ENCODE measurements around the gene CASKIN1. TPM values are rescaled to one million over a fixed set of nuclear protein-coding genes. Genes with fewer than 3 reads are reported as not detected.
"Not testable (repeated sequence)": the region's sequence is repeated elsewhere in the genome, so short reads cannot be mapped to it uniquely, and the experiment has no call there.

Gene CASKIN1, protein sequence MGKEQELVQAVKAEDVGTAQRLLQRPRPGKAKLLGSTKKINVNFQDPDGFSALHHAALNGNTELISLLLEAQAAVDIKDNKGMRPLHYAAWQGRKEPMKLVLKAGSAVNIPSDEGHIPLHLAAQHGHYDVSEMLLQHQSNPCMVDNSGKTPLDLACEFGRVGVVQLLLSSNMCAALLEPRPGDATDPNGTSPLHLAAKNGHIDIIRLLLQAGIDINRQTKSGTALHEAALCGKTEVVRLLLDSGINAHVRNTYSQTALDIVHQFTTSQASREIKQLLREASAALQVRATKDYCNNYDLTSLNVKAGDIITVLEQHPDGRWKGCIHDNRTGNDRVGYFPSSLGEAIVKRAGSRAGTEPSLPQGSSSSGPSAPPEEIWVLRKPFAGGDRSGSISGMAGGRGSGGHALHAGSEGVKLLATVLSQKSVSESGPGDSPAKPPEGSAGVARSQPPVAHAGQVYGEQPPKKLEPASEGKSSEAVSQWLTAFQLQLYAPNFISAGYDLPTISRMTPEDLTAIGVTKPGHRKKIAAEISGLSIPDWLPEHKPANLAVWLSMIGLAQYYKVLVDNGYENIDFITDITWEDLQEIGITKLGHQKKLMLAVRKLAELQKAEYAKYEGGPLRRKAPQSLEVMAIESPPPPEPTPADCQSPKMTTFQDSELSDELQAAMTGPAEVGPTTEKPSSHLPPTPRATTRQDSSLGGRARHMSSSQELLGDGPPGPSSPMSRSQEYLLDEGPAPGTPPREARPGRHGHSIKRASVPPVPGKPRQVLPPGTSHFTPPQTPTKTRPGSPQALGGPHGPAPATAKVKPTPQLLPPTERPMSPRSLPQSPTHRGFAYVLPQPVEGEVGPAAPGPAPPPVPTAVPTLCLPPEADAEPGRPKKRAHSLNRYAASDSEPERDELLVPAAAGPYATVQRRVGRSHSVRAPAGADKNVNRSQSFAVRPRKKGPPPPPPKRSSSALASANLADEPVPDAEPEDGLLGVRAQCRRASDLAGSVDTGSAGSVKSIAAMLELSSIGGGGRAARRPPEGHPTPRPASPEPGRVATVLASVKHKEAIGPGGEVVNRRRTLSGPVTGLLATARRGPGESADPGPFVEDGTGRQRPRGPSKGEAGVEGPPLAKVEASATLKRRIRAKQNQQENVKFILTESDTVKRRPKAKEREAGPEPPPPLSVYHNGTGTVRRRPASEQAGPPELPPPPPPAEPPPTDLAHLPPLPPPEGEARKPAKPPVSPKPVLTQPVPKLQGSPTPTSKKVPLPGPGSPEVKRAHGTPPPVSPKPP (N-terminal part only)
- 0.06 and 0.29 TPM in 2 replicates for total RNA-seq (2014; rRNA removed)
- 0.19 TPM for polyA plus RNA-seq (2012)

DNA sequence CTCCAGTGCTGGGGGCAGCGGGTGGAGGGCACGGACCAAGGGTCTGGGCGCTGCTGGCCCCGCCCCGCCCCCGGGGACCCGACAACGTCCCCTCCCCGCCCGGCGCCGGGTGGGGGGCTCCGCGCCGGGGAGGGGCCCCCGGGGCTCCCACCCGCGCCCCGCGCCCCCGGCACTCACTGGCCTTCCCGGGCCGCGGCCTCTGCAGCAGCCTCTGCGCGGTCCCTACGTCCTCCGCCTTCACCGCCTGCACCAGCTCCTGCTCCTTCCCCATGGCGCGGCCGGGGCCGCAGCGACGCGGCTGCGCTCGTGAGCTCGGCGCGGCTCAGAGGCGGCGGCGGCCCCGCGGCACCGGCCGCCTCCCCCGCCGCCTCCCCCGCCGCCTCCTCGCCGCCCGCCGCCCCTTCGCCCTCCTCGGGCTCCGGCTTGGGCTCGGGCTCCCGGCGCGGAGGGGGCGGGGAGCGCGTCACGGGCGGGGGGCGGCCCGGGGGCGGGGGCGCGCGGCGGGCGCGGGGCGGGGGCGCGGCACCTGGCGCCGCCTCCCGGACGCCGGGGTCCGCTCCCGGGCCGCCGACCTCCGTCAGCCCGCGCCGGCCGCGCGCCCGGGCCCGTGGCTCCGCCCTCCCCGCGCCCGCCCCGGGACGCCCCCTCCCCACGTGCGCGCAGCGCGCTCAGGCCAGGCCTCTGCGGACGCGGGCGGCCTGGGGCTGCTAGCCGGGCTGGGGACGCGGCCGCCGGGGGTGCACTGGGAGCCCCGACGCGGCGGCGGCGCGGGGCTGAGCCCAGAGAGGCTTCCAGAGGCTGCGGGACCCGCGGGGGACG, at the start of gene CASKIN1:
Gene CASKIN1, minus strand, starts transcription at position 444 of the 819 bp plus-strand sequence. Its CDS starts 173 bp downstream, at position 271.
- peak; percentile 16 for DNase-seq (ENCODE audit: low read depth)

- DNase-seq (ENCODE audit: low read depth) = no peak
These were observed 48.8 kb upstream of the CASKIN1 start for GRCh38 chr16:2244926-2245795.

GRCh38 chr16:2244301-2244700, 47.9 kb upstream of the CASKIN1 start:
- DNase-seq (ENCODE audit: low read depth) = no peak

DNA sequence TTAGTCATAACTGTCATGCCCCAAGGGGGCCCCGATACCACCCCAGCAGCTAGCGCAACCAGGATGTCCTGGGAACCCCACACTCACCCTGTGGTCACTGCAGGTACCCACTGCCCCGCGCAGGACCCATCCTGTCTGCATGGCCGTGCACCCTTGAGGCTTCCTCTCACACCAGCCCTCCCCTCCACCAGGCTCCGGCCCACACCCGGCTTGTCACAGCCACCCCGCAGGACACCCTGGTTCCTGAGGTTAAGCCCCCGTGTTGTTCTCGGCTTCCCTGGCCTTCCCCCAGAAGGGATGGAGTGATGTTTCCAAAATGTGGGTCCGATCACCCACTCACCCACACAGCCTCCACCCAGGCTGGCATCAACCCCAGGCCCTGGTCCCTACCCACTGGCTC, 47.4 kb upstream of the CASKIN1 start:
- DNase-seq (ENCODE audit: low read depth) = no peak

DNA sequence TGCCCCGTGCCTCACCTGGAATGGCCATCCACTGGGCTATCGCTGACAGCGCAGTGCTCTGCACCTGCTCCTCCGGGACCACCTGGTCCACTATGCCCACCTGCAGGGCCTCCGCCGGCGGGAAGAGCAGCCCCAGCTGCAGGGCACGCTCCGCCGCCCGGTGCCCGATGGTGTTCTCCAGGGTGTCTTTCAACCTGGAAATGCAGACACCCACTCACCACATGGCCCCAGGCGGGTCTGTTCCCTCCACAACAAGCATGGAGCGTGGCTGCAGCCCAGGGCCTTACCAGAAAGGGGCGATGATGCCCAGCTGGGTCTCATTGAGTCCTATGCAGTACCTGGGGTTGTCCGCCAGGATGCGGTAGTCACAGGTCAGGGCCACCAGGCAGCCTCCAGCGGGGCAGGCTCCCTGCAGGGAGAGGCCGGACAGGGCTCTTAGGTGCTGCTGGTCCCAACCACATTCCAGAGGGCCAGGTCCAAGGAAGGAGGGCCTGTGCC, 46.7 kb upstream of the CASKIN1 start:
- no peak for DNase-seq (ENCODE audit: low read depth)

DNA sequence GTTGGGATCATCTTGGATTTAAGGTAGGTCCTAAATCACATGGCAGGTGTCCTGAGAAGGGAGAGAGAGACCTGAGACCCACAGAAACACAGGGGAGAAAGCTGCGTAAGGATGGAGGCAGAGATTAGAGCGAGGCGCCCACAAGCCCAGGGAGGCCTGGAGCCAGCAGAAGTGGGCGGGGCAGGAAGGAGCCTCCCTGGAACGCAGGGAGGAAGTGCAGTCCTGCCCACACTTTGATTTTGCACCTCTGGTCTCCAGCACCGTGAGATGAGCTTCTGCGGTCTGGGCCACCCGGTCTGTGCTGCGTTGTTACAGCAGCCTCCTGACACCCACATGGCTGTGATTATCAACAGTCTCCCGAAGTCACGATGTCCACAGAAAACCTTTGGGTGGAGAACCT, 46.2 kb upstream of the CASKIN1 start:
- DNase-seq (ENCODE audit: low read depth) = no peak

DNA sequence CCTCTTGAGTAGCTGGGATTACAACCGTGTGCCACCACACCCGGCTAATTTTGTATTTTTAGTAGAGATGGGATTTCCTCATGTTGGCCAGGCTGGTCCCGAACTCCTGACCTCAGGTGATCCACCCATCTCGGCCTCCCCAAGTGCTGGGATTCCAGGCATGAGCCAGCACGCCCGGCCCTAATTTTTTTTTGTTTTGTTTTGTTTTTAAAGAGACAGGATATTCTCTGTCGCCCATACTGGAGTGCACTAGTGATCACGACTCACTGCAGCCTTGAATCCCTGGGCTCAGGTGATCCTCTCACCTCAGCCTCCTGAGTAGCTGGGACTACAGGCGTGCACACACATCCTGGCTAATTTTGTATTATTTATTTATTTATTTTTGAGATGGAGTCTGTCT, 43.9 kb upstream of the CASKIN1 start:
- DNase-seq (ENCODE audit: low read depth) = not testable (repeated sequence)

DNA sequence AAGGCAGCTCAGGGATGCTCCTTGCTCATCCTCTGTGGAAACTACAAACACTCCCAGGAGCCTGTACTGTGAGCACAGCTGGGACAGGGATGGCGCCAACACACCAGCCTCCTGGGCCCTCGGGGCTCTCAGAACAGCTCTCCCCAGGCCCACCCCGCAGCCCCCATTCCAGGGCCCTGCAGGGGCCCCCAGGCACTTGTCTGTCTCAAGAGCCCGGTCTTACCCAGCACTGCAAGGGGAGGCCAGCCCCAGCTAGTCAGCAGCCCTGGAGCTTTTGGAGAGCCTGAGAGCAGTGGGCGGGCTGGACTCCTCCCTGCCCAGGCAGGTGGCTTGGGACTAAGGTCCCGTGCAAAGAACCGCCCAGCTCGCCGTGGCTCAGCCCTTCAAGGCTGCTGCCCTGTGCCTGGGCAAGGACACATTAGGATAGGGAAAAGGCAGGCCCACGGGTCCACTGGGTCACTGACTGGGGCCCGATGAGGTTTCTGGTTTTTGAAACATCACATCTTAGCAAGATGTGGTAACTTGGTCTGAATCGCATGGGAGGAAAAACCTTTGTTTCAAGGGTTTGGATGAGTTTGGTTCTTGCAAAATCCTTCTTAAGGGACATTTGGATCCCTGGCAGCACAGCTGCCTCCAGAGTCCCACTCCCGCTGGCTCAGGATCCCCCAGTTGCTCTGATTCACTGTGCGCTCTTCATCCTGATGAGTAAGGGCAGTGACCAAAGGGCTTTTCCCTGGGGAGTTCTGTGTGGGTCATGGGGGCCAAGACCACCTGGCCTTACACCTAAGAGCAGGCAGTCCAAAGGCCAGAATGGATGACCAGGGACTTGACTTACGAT, 42.7 kb upstream of the CASKIN1 start:
- peak; percentile 78 for DNase-seq (ENCODE audit: low read depth)

DNA sequence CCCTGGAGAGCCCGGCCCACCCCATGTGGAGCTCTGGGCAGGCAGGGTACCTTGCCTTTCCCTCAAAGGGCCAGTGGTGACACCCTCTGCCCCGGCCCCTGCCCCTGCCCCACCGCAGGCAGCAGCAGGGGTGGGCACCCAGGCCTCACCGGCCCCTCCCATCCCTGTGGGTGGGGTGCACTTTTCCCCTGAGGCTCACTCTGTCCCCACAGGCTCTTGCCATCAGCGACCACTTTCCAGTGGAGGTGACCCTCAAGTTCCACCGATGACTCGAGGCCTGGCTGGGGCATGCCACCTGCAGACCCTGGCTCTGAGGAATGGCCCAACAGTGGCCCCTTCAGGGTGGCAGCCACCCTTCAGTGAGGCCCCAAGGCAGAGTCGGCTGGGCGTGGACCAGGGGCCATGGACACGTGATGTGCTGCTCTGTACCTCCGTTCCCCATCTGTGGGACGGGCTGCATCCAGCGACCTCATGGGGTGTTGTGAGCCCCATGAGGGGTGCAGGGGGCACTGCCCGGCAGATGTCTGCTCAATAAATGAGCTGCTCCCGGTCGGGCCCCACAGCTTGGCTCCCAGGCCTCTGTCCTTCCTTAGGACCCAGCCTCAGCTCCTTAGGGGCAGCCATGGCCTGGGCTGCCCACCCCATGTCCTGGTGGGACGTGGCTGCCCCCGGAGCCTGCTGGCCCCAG, 41.9 kb upstream of the CASKIN1 start:
- no peak for DNase-seq (ENCODE audit: low read depth)

- DNase-seq (ENCODE audit: low read depth) = no peak
These were observed 41.2 kb upstream of the CASKIN1 start for GRCh38 chr16:2237493-2238149.

- no peak for DNase-seq (ENCODE audit: low read depth)
These were observed 40.7 kb upstream of the CASKIN1 start for GRCh38 chr16:2237102-2237482.

GRCh38 chr16:2236337-2237101, 40.1 kb upstream of the CASKIN1 start, which contains the start of gene DNASE1L2:
Gene DNASE1L2, plus strand, starts transcription at chr16:2236444. Its CDS starts 373 bp downstream, at chr16:2236817.
- no peak for DNase-seq (ENCODE audit: low read depth)

- DNase-seq (ENCODE audit: low read depth) = no peak
These were observed 39.4 kb upstream of the CASKIN1 start for GRCh38 chr16:2235695-2236336.

DNA sequence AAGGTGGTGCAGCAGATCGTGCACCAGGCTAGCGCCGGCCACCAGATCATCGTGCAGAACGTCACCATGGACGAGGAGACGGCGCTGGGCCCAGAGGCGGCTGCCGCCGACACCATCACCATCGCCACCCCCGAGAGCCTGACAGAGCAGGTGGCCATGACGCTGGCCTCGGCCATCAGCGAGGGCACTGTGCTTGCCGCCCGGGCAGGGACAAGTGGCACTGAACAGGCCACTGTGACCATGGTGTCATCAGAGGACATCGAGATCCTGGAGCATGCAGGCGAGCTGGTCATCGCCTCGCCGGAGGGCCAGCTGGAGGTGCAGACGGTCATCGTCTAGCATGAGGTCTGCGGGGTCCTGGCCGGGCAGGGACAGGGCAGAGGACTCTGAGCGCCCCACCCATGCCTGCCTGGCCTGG, 38.8 kb upstream of the CASKIN1 start:
- DNase-seq (ENCODE audit: low read depth) = no peak

DNA sequence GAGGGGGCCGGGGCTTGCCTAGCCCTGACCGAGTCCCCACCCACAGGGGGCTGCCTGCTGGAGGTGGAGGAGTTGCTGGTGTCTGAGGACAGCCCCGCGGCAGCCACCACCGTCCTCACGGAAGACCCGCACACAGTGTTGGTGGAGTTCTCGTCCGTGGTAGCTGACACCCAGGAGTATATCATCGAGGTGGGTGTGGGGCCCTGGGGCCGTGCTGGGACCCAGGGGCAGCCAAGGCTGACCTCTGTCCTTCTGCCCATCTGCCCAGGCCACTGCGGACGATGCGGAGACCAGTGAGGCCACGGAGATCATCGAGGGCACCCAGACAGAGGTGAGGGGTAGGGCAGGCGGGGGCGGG, 38.4 kb upstream of the CASKIN1 start:
- no peak for DNase-seq (ENCODE audit: low read depth)

Data from LHCN-M2 (cell line).